Measurements from ENCODE around the gene ARHGAP42. TPM values are rescaled to one million over a fixed set of nuclear protein-coding genes. Genes with fewer than 3 reads are reported as not detected.

Gene ARHGAP42
- polyA plus RNA-seq, 1 donor (not counting 4 experiments of a cell fraction or from before 2014, with no cell fraction given) = 5.5 TPM

GRCh38 chr11:100683126-100683525, 4.0 kb upstream of the ARHGAP42 start:
- no peak for FAIRE-seq
- Histone ChIP-seq H3K4me1 (ENCODE audit: control insufficient read depth, extremely low read depth, insufficient read depth, low read length) (peaks cover 25% of the 10 kb centered on the region), H3K4me2 (ENCODE audit: control insufficient read depth, extremely low read depth, insufficient read depth, low read depth, low read length) (no peak overlapping the region), H3K4me3 (ENCODE audit: control insufficient read depth in 2 of 3, extremely low read depth in 1 of 3, insufficient read depth in 2 of 3, low read depth in 1 of 3, low read length in 3 of 3) (no peak overlapping the region), H3K27me3 (ENCODE audit: control insufficient read depth, extremely low read depth, insufficient read depth, low read length) (no peaks in the 10 kb centered on the region), H3K79me2 (ENCODE audit: control insufficient read depth, insufficient read depth, low read length) (no peaks in the 10 kb centered on the region), H3K9me3 (ENCODE audit: control insufficient read depth, low read depth, low read length) (no peaks in the 10 kb centered on the region), H3K27ac (ENCODE audit: control insufficient read depth, insufficient read depth, low read length) (no peak overlapping the region), H3K9ac (ENCODE audit: control insufficient read depth, extremely low read depth, insufficient read depth, low read length) (no peak overlapping the region), H4K20me1 (ENCODE audit: control insufficient read depth, extremely low read depth, insufficient read depth, low read length) (no peaks in the 10 kb centered on the region), H2AFZ (ENCODE audit: control insufficient read depth, low read length) (no peak overlapping the region), H3K9me1 (ENCODE audit: control insufficient read depth, extremely low read depth, insufficient read depth, low read length) (no peaks in the 10 kb centered on the region), H3K36me3 (ENCODE audit: control insufficient read depth in 2 of 2, extremely low read depth in 1 of 2, insufficient read depth in 2 of 2, low read length in 2 of 2) (no peaks in the 10 kb centered on the region)
- no peak for TF ChIP-seq EZH2 (IDR thresholded peaks at IDR 0.05; ENCODE audit: low read length)
- TF ChIP-seq, protein P1, sequence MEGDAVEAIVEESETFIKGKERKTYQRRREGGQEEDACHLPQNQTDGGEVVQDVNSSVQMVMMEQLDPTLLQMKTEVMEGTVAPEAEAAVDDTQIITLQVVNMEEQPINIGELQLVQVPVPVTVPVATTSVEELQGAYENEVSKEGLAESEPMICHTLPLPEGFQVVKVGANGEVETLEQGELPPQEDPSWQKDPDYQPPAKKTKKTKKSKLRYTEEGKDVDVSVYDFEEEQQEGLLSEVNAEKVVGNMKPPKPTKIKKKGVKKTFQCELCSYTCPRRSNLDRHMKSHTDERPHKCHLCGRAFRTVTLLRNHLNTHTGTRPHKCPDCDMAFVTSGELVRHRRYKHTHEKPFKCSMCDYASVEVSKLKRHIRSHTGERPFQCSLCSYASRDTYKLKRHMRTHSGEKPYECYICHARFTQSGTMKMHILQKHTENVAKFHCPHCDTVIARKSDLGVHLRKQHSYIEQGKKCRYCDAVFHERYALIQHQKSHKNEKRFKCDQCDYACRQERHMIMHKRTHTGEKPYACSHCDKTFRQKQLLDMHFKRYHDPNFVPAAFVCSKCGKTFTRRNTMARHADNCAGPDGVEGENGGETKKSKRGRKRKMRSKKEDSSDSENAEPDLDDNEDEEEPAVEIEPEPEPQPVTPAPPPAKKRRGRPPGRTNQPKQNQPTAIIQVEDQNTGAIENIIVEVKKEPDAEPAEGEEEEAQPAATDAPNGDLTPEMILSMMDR (optimal IDR thresholded peaks at IDR 0.05 in 1 of 3, IDR thresholded peaks at IDR 0.05 in 1 of 3, conservative IDR thresholded peaks at IDR 0.05 in 1 of 3; ENCODE audit: extremely low read depth in 1 of 3, insufficient read depth in 2 of 3, low read length in 3 of 3) = no peak
- DNase-seq (ENCODE audit: low read depth, low spot score) = no peak
- dilution Hi-C loops (cut with MboI; ENCODE audit: extremely low pct_ligation_motif_present, low sequenced_read_pairs) = no loop called here

- Histone ChIP-seq H3K36me3 (ENCODE audit: control insufficient read depth in 2 of 2, extremely low read depth in 1 of 2, insufficient read depth in 2 of 2, low read length in 2 of 2) (no peaks in the 10 kb centered on the region), H3K9ac (ENCODE audit: control insufficient read depth, extremely low read depth, insufficient read depth, low read length) (peak overlapping the region; percentile 62), H4K20me1 (ENCODE audit: control insufficient read depth, extremely low read depth, insufficient read depth, low read length) (no peaks in the 10 kb centered on the region), H3K4me3 (ENCODE audit: control insufficient read depth in 2 of 3, extremely low read depth in 1 of 3, insufficient read depth in 2 of 3, low read depth in 1 of 3, low read length in 3 of 3) (peak overlapping the region in 2 of 3 experiments; percentile 49 to 55), H3K27ac (ENCODE audit: control insufficient read depth, insufficient read depth, low read length) (peak overlapping the region; percentile 82), H3K9me3 (ENCODE audit: control insufficient read depth, low read depth, low read length) (no peaks in the 10 kb centered on the region), H3K79me2 (ENCODE audit: control insufficient read depth, insufficient read depth, low read length) (peaks cover 2% of the 10 kb centered on the region), H3K27me3 (ENCODE audit: control insufficient read depth, extremely low read depth, insufficient read depth, low read length) (no peaks in the 10 kb centered on the region), H3K4me2 (ENCODE audit: control insufficient read depth, extremely low read depth, insufficient read depth, low read depth, low read length) (peak overlapping the region; percentile 86), H3K4me1 (ENCODE audit: control insufficient read depth, extremely low read depth, insufficient read depth, low read length) (peaks cover 29% of the 10 kb centered on the region), H2AFZ (ENCODE audit: control insufficient read depth, low read length) (peak overlapping the region; percentile 61), H3K9me1 (ENCODE audit: control insufficient read depth, extremely low read depth, insufficient read depth, low read length) (no peaks in the 10 kb centered on the region)
- no peak for TF ChIP-seq EZH2 (IDR thresholded peaks at IDR 0.05; ENCODE audit: low read length)
- TF ChIP-seq, protein P1 (optimal IDR thresholded peaks at IDR 0.05 in 1 of 3, IDR thresholded peaks at IDR 0.05 in 1 of 3, conservative IDR thresholded peaks at IDR 0.05 in 1 of 3; ENCODE audit: extremely low read depth in 1 of 3, insufficient read depth in 2 of 3, low read length in 3 of 3) = no peak
- DNase-seq (ENCODE audit: low read depth, low spot score) (no peak), FAIRE-seq (peak; percentile 62)
- dilution Hi-C loops (cut with MboI; ENCODE audit: extremely low pct_ligation_motif_present, low sequenced_read_pairs) = no loop called here
Observed at GRCh38 chr11:100684101-100685065, 2.7 kb upstream of the ARHGAP42 start.
